GM18526 (cell line): ENCODE results near the gene IL11.

Experiments used
- POLR2A ChIP-seq: IDR thresholded peaks from 3 replicates; pipeline ENCODE4 v1.6.1; 2011; ENCODE audit not compliant: insufficient read length; ENCODE audit errors: extremely low read depth

Gene IL11

GRCh38 chr19:55382522-55383054 is 12.3 kb upstream of the IL11 start:
- no peak for TF ChIP-seq POLR2A

- TF ChIP-seq POLR2A = no peak
These were observed 11.8 kb upstream of the IL11 start for GRCh38 chr19:55382013-55382412.

GRCh38 chr19:55379174-55379573 is 8.9 kb upstream of the IL11 start:
- TF ChIP-seq POLR2A = no peak

GRCh38 chr19:55377356-55378131 is 7.3 kb upstream of the IL11 start:
- no peak for TF ChIP-seq POLR2A

- TF ChIP-seq POLR2A = no peak
These were observed 6.1 kb upstream of the IL11 start, which contains the start of gene TMEM190 for GRCh38 chr19:55376241-55376933. TMEM190 (plus strand) TSS chr19:55376826; CDS start chr19:55376854, 28 bp downstream.

DNA sequence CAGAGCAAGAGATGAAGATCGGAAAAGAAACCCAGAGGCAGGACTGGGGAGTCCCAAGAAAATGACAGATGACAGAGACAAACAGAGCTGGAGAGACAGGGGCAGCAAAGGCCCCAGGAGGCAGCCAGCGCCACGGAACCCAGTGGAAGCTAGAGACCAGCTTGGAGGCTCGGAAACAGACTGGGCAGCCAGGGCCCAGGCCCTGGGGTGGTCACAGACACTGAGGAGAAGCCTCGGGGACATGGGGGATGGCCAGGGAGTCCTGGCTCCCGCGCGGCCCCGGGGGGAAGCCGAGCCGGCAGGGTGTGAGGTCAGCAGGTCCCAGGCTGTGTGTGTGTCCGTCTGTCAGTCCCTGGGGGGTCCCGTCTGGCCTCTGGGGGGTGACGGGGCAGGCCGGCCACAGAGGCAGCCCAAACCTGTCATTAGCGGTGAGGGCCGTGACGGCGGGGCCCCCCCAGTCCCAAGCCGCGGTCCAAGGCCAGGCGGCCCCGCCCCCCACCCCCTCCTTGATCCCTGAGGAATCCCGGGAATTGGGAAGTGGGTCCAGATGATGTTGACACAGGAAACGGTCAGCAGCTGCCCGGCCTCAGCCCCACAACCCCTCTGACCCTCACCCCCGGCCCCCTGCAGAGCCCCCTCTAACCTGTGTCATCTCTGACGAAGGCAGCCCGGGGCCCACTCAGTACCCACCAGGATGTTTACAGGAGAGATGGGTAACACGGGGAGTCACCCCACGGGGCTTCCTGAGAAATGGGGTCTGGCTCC is 3.9 kb upstream of the IL11 start:
- TF ChIP-seq POLR2A = no peak

- TF ChIP-seq POLR2A = no peak
These were observed 3.2 kb upstream of the IL11 start for GRCh38 chr19:55373306-55373992.

DNA sequence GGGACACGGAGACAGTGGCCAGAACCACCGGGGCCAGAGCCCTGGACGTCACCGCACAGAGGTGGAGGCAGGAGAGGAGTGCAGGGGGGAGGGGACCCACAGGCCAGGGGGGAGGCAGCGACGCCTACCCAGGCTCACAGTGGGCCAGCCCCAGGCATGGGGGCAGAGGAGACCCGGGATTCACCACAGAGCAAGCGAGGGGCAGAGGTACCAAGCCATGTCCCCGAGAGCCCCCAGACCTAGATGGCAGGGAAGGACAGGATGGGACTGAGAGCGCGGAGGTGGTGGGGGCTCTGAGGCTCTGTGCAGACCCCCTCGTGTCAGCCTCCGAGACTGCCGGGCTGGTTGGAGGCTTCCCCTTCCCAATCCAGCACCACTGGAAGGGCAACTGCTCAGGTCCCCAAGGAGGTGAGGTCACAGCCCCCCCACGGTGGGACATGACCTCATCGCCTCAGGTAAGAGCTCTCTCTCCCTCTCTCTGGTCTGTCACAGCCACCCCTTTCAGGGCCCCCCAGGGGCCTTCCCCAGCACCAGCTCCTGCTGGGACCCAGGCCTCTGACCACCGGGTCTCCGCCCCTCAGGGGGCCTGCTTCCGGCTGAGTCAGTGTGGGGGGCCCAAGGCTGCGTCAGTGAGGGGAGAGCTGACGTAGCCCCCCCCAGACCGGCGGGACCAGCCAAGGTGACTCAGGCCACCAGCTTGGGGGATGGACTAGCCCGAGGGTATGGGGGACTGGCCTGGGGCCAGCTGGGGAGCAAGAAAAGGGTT is 2.2 kb upstream of the IL11 start:
- TF ChIP-seq POLR2A = no peak

DNA sequence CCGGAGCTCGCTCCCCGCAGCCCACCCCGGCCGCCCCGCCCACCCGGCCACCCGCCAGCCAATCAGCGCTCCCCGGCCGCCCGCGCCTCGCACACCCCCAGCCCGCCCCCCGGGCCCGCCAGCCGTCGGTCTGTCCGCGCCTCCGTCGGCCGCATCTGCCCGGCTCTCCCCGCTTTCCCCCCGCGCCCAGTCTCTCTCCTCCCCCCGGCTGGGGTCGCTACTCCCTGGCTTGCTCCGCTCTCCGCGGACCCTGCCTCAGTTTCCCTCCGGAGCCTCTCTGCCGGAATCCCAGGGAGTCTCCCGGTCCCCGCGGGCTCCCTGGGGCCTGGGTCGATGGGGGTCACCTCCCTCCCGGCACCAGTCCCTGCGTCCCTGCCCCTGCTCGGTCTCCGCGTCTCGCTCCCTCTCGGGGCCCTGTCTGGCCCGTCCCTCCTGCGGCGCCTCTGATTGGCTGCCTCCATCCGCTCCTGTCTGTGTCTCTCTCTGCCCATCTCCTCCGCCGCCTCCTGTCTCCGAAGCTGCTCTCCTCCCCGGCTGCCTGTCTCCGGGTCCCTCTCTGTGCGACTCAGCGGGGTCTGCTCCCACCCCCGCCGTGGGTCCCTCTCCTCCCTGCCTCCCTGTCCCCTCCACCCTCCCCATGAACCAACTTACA is 484 bp downstream of the IL11 start:
- TF ChIP-seq POLR2A = no peak

- TF ChIP-seq POLR2A = no peak
These were observed 1.3 kb downstream of the IL11 start for GRCh38 chr19:55368701-55369563.

DNA sequence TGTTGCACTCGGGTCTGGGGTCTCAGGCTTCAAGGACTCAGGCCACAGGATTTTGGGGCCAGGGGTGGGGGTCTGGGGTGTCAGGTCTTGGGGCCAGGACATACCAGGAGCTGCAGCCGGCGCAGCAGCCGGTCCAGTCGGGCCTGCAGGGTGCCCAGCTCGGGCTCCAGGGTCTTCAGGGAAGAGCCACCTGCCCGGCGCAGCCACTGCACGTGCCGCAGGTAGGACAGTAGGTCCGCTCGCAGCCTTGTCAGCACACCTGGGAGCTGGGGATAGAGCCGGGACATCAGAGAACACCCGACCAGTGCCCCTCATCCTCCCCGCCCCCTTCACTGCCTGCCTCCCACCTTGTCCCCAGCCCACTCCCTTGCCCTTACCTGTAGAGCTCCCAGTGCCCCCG is 2.2 kb downstream of the IL11 start:
- TF ChIP-seq POLR2A = no peak

DNA sequence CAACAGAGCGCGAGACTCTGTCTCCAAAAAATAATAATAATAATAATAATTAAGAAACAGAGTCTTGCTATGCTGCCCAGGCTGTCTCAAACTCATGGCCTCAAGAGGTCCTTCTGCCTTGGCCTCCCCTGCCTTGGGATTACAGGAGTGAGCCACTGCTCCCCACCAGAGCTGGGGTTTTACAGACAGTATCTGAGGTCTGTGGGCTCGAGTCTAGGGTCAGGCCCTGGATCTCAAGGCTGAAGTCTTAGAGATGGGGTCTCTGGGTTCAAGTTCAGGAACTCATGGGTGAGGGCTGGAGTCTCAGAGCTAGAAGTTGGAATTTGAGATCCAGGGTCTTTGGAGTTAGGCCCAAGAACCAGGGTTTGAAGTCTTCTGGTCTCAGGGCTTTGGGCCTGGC is 3.5 kb downstream of the IL11 start:
- TF ChIP-seq POLR2A = no peak

- no peak for TF ChIP-seq POLR2A
These were observed 4.3 kb downstream of the IL11 start for GRCh38 chr19:55365964-55366363.
